LNCAP (cell line): ENCODE data around the gene C6orf15.
A peak's percentile ranks its signal among the peaks of the same experiment; 100 is the strongest.

Experiments
- CTCF ChIP-seq: fragments of 450-650 bp; IDR thresholded peaks from 2 replicates; pipeline ENCODE4 v1.5.1; 2017; ENCODE audit warnings: mild to moderate bottlenecking

Gene C6orf15

GRCh38 chr6:31129130-31129529, 16.8 kb upstream of the C6orf15 start:
- no peak for TF ChIP-seq CTCF

GRCh38 chr6:31128093-31128676, 15.8 kb upstream of the C6orf15 start:
- TF ChIP-seq CTCF, result peak; percentile 79

GRCh38 chr6:31126396-31127175, 14.2 kb upstream of the C6orf15 start:
- no peak for TF ChIP-seq CTCF

- TF ChIP-seq CTCF, result no peak
Measured at GRCh38 chr6:31125586-31126363, 13.4 kb upstream of the C6orf15 start.

- no peak for TF ChIP-seq CTCF
Measured at GRCh38 chr6:31125162-31125561, 12.8 kb upstream of the C6orf15 start.

GRCh38 chr6:31122791-31123706, 10.7 kb upstream of the C6orf15 start:
- TF ChIP-seq CTCF, result no peak
